ENCODE results near the gene TMEM116. TPM values are rescaled to one million over a fixed set of nuclear protein-coding genes. Genes with fewer than 3 reads are reported as not detected.

The TMEM116 gene
- total and polyA plus RNA-seq, 2 donors (not counting 3 experiments of a cell fraction or from before 2014, with no cell fraction given), result 1.6 to 3.9 TPM

- Histone ChIP-seq H3K4me2 (ENCODE audit: insufficient read depth, low read length) (no peak overlapping the region), H3K9me3 (replicated peaks; ENCODE audit: control insufficient read depth, insufficient read depth, low read length) (no peaks in the 10 kb centered on the region), H3K9ac (replicated peaks; ENCODE audit: extremely low read depth, insufficient read depth, low read length) (no peak overlapping the region), H3K9me1 (replicated peaks; ENCODE audit: control insufficient read depth, extremely low read depth, insufficient read depth, low read length) (no peaks in the 10 kb centered on the region), H3K27me3 (ENCODE audit: control insufficient read depth in 2 of 2, insufficient read depth in 2 of 2, low read length in 2 of 2) (no peaks in the 10 kb centered on the region), H4K20me1 (replicated peaks; ENCODE audit: control insufficient read depth, extremely low read depth, insufficient read depth, low read length) (no peaks in the 10 kb centered on the region), H2AFZ (ENCODE audit: low read depth, low read length) (no peak overlapping the region), H3K36me3 (ENCODE audit: control insufficient read depth in 2 of 2, extremely low read depth in 1 of 2, insufficient read depth in 2 of 2, low read length in 2 of 2) (no peaks in the 10 kb centered on the region), H3K4me3 (replicated peaks in 1 of 3; ENCODE audit: insufficient read depth in 1 of 3, low read depth in 1 of 3, low read length in 3 of 3) (no peak overlapping the region), H3K27ac (ENCODE audit: insufficient read depth, low read depth, low read length) (no peak overlapping the region), H3K4me1 (ENCODE audit: control insufficient read depth, extremely low read depth, insufficient read depth, low read length) (no peaks in the 10 kb centered on the region), H3K79me2 (ENCODE audit: control insufficient read depth, insufficient read depth, low read length) (no peaks in the 10 kb centered on the region)
- no peak for FAIRE-seq
- ChIA-PET POLR2A (interaction anchor here (1.1 kb wide), 1 partner anchor 72 kb away, joined by 3 read pairs; no protein-coding TSS in a partner anchor), CTCF (interaction anchor here (1.9 to 2.0 kb wide), 3 partner anchors 15 to 53 kb away, joined by 5 to 7 read pairs (median 6); partner anchors contain the start of genes ERP29 and TMEM116)
- TF ChIP-seq EZH2 (IDR thresholded peaks at IDR 0.05; ENCODE audit: borderline replicate concordance, low read depth, low read length, severe bottlenecking) (no peak), JUN (IDR thresholded peaks at IDR 0.05; ENCODE audit: borderline replicate concordance, insufficient read depth, insufficient read length, low read depth) (no peak), MYC (IDR thresholded peaks at IDR 0.05; ENCODE audit: low read depth, low read length) (no peak), POLR2AphosphoS5 (IDR thresholded peaks at IDR 0.05; ENCODE audit: insufficient read depth, low read depth, low read length) (no peak), CTCF (IDR thresholded peaks at IDR 0.05; ENCODE audit: extremely low read depth in 1 of 2, insufficient read depth in 1 of 2, low read depth in 1 of 2, low read length in 2 of 2) (no peak), FOS (IDR thresholded peaks at IDR 0.05; ENCODE audit: borderline replicate concordance, insufficient read depth, low read length) (no peak), POLR2A (IDR thresholded peaks at IDR 0.05; ENCODE audit: low read depth, low read length) (no peak), GATA2 (IDR thresholded peaks at IDR 0.05; ENCODE audit: insufficient read depth, insufficient read length, low read depth, low read length) (no peak), MAX (IDR thresholded peaks at IDR 0.05; ENCODE audit: insufficient read depth, insufficient read length) (no peak)
- BruUV-seq (replicated peaks), result no TSS peak
- DNase-seq (ENCODE audit: low read depth, low spot score), result no peak
- dilution Hi-C loops (cut with MboI; ENCODE audit: extremely low pct_ligation_motif_present, low sequenced_read_pairs) (no loop called here), intact Hi-C loops (cut with micrococcal nuclease) (no loop called here)
These were observed 14.9 kb downstream of the TMEM116 start for GRCh38 chr12:111998015-111998414.

All from endothelial cell of umbilical vein (primary cell).